Astrocyte (in vitro differentiated cells and primary cell): Measurements from ENCODE around the gene MOXD1. TPM values are rescaled to one million over a fixed set of nuclear protein-coding genes. Genes with fewer than 3 reads are reported as not detected.
A peak's percentile ranks its signal among the peaks of the same experiment; 100 is the strongest.

Experiments used
- DNase-seq: peaks from one replicate; pipeline ENCODE4 v3.0.0-alpha.2; 2010; ENCODE audit warnings: low read depth
- FAIRE-seq: peaks from 2 replicates; lab custom pipeline; 2011; peaks lifted over from hg19 to GRCh38; lab: Jason Lieb, UNC
- H2AFZ ChIP-seq: 2 replicates; pipeline ENCODE4 v1.6.0; 2012; ENCODE audit warnings: low read depth, low read length, inconsistent platforms
- H3K27ac ChIP-seq: 2 replicates; pipeline ENCODE4 v1.5.1; 2011; ENCODE audit warnings: low read depth, low read length, inconsistent platforms
- H3K27me3 ChIP-seq: 2 replicates; pipeline ENCODE4 v1.6.0; 2011; ENCODE audit warnings: low read length, inconsistent platforms; ENCODE audit not compliant: insufficient read depth
- H3K36me3 ChIP-seq: 2 replicates; pipeline ENCODE4 v1.5.1; 2011; ENCODE audit warnings: low read length, inconsistent platforms; ENCODE audit not compliant: insufficient read depth
- H3K4me1 ChIP-seq: 2 replicates; pipeline ENCODE4 v1.5.1; 2011; ENCODE audit warnings: low read length, inconsistent platforms; ENCODE audit not compliant: insufficient read depth
- H3K4me2 ChIP-seq: 2 replicates; pipeline ENCODE4 v1.6.0; 2012; ENCODE audit warnings: low read length, inconsistent platforms
- H3K4me3 ChIP-seq: 2 replicates; pipeline ENCODE4 v1.5.1; 2011; ENCODE audit warnings: low read depth, mild to moderate bottlenecking, low read length, inconsistent platforms; ENCODE audit not compliant: insufficient read depth
- H3K79me2 ChIP-seq: 2 replicates; pipeline ENCODE4 v1.6.0; 2012; ENCODE audit warnings: mild to moderate bottlenecking, low read length, inconsistent platforms; ENCODE audit not compliant: insufficient read depth
- H3K9ac ChIP-seq: 2 replicates; pipeline ENCODE4 v1.6.0; 2012; ENCODE audit warnings: mild to moderate bottlenecking, low read length, inconsistent platforms
- H3K9me3 ChIP-seq: 2 replicates; pipeline ENCODE4 v1.5.1; 2012; ENCODE audit warnings: low read depth, mild to moderate bottlenecking, low read length, inconsistent platforms; ENCODE audit not compliant: insufficient read depth
- H4K20me1 ChIP-seq: 2 replicates; pipeline ENCODE4 v1.6.0; 2012; ENCODE audit warnings: low read length, inconsistent platforms; ENCODE audit not compliant: insufficient read depth
- H3K27ac Mint-ChIP-seq: one replicate; pipeline ENCODE4 v1.8.0; 2021; ENCODE audit warnings: mild to moderate bottlenecking, mixed read lengths; ENCODE audit not compliant: unreplicated experiment
- H3K27me3 Mint-ChIP-seq: one replicate; pipeline ENCODE4 v1.8.0; 2021; ENCODE audit warnings: low read depth, mixed read lengths; ENCODE audit not compliant: unreplicated experiment
- H3K36me3 Mint-ChIP-seq: one replicate; pipeline ENCODE4 v1.8.0; 2021; ENCODE audit warnings: low read depth, mixed read lengths; ENCODE audit not compliant: unreplicated experiment
- H3K4me1 Mint-ChIP-seq: one replicate; pipeline ENCODE4 v1.8.0; 2021; ENCODE audit warnings: low read depth, mixed read lengths; ENCODE audit not compliant: unreplicated experiment
- H3K4me3 Mint-ChIP-seq: one replicate; pipeline ENCODE4 v1.8.0; 2021; ENCODE audit warnings: mild to moderate bottlenecking, moderate library complexity, mixed read lengths; ENCODE audit not compliant: unreplicated experiment
- H3K9me3 Mint-ChIP-seq: one replicate; pipeline ENCODE4 v1.8.0; 2021; ENCODE audit warnings: mild to moderate bottlenecking, mixed read lengths; ENCODE audit not compliant: unreplicated experiment
- CTCF ChIP-seq: IDR thresholded peaks from 2 replicates; pipeline ENCODE4 v1.5.1; 2011; ENCODE audit warnings: low read depth, mild to moderate bottlenecking, inconsistent platforms, low read length, moderate library complexity; ENCODE audit not compliant: insufficient read depth
- EZH2 ChIP-seq: IDR thresholded peaks from 2 replicates; pipeline ENCODE4 v1.6.1; 2012; ENCODE audit warnings: mild to moderate bottlenecking, low read length, inconsistent platforms; ENCODE audit not compliant: insufficient read depth
- total RNA-seq: library from RNA; stranded (reverse); gene quantifications from 2 replicates; pipeline ENCODE4 v1.2.1, GENCODE V29; 2021

The MOXD1 gene
- total RNA-seq, 1 donor from 2014 or later, result 3.5 TPM

- no peak for DNase-seq
- Histone ChIP-seq H3K9me3 (no peaks in the 10 kb centered on the region), H3K79me2 (no peaks in the 10 kb centered on the region), H3K36me3 (no peaks in the 10 kb centered on the region), H3K4me2 (no peak overlapping the region), H3K27me3 (no peaks in the 10 kb centered on the region), H3K9ac (no peak overlapping the region), H2AFZ (no peak overlapping the region), H3K27ac (no peak overlapping the region), H3K4me1 (peaks cover 5% of the 10 kb centered on the region), H3K4me3 (no peak overlapping the region), H4K20me1 (no peaks in the 10 kb centered on the region)
- Mint-ChIP-seq H3K27me3 (no peaks in the 10 kb centered on the region), H3K4me3 (no peak overlapping the region), H3K9me3 (no peaks in the 10 kb centered on the region), H3K4me1 (peaks cover 18% of the 10 kb centered on the region), H3K27ac (peak overlapping the region; percentile 44), H3K36me3 (no peaks in the 10 kb centered on the region)
- TF ChIP-seq CTCF, result no peak
- no peak for TF ChIP-seq EZH2
- FAIRE-seq, result no peak
These were observed 36.8 kb downstream of the MOXD1 start for GRCh38 chr6:132364306-132365074.

- Mint-ChIP-seq H3K27me3 (no peaks in the 10 kb centered on the region), H3K4me3 (no peak overlapping the region), H3K4me1 (peaks cover 12% of the 10 kb centered on the region), H3K27ac (no peak overlapping the region), H3K9me3 (no peaks in the 10 kb centered on the region), H3K36me3 (no peaks in the 10 kb centered on the region)
- no peaks in the 10 kb centered on the region for H4K20me1 ChIP-seq
- TF ChIP-seq CTCF (no peak), EZH2 (no peak)
- no peaks in the 10 kb centered on the region for H3K4me1 ChIP-seq
- H3K27me3 ChIP-seq, result no peaks in the 10 kb centered on the region
- H3K4me2 ChIP-seq, result no peak overlapping the region
- no peaks in the 10 kb centered on the region for H3K9me3 ChIP-seq
- DNase-seq (no peak), FAIRE-seq (no peak)
- no peaks in the 10 kb centered on the region for H3K36me3 ChIP-seq
- H3K4me3 ChIP-seq, result no peak overlapping the region
- H3K9ac ChIP-seq, result no peak overlapping the region
- no peak overlapping the region for H3K27ac ChIP-seq
- no peaks in the 10 kb centered on the region for H3K79me2 ChIP-seq
- H2AFZ ChIP-seq, result no peak overlapping the region
These were observed 38.7 kb downstream of the MOXD1 start for GRCh38 chr6:132362442-132363185.
